Fibroblast of the aortic adventitia (primary cell): ENCODE measurements around the gene STAC. TPM values are rescaled to one million over a fixed set of nuclear protein-coding genes. Genes with fewer than 3 reads are reported as not detected.

Experiments
- DNase-seq: peaks from one replicate; pipeline ENCODE4 v3.0.0-alpha.2; 2010; ENCODE audit warnings: low read depth
- H3K4me3 ChIP-seq: 2 replicates; pipeline ENCODE4 v1.5.1; 2011; ENCODE audit warnings: low read depth, mild to moderate bottlenecking, control low read depth, low read length, moderate library complexity
- total RNA-seq: library from RNA; depleted of rRNA; stranded (reverse); fragments of >200 nt; gene quantifications from 2 replicates; pipeline ENCODE4 v1.2.3, GENCODE V29; 2012; ENCODE audit warnings: low replicate concordance
- TF ChIP-seq, protein P1 (sequence below): IDR thresholded peaks from 2 replicates; pipeline ENCODE4 v1.5.1; 2011; ENCODE audit warnings: mild to moderate bottlenecking, low read length, control low read depth, inconsistent platforms; ENCODE audit not compliant: insufficient read depth

Gene STAC
- total RNA-seq, 1 donor = 14.8 TPM

DNA sequence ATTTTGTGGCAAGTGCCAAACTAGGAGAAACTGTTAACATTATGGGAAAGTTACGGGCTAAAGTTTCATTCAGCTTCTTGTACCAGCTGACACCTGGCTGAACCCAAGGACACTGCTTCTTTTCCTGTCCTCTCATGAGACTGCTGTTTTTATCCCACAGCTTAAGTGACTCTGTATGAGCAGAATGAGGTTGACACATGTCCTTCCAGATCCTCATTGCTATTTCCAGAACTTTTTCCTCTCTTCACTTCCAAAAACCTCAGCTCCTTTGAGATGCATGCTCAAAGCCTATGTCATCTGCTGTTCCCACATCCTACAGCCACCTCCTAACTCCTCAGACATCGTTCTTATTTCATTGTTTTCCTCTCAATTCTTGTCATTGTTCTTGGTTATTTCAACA lies 200.4 kb downstream of the STAC start:
- TF ChIP-seq, protein P1, sequence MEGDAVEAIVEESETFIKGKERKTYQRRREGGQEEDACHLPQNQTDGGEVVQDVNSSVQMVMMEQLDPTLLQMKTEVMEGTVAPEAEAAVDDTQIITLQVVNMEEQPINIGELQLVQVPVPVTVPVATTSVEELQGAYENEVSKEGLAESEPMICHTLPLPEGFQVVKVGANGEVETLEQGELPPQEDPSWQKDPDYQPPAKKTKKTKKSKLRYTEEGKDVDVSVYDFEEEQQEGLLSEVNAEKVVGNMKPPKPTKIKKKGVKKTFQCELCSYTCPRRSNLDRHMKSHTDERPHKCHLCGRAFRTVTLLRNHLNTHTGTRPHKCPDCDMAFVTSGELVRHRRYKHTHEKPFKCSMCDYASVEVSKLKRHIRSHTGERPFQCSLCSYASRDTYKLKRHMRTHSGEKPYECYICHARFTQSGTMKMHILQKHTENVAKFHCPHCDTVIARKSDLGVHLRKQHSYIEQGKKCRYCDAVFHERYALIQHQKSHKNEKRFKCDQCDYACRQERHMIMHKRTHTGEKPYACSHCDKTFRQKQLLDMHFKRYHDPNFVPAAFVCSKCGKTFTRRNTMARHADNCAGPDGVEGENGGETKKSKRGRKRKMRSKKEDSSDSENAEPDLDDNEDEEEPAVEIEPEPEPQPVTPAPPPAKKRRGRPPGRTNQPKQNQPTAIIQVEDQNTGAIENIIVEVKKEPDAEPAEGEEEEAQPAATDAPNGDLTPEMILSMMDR = no peak
- no peak overlapping the region for H3K4me3 ChIP-seq
- DNase-seq = no peak

DNA sequence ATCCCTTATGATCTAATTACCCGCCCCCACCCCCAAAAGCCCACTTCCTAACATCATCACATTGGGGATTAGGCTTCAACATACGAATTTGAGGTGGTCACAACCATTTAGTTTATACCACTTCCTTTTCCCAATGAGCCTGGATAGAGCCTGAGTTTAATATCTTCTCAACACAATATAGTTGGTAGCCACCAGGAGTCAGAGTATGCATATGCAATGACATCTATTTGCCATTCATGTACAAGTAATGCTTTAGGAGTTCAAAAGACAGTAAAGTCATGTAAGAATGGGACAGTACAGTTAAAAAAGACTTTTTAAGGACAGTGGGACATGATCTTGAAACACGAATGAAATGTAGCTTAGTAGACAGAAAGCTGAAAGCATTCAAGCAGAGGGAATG lies 211.7 kb downstream of the STAC start:
- DNase-seq = peak; percentile 50
- no peak overlapping the region for H3K4me3 ChIP-seq
- TF ChIP-seq, protein P1 = peak; percentile 24

GRCh38 chr3:36595511-36595910 lies 215.2 kb downstream of the STAC start:
- TF ChIP-seq, protein P1 = no peak
- H3K4me3 ChIP-seq = no peak overlapping the region
- DNase-seq = no peak

GRCh38 chr3:36596419-36596818 lies 216.1 kb downstream of the STAC start:
- TF ChIP-seq, protein P1 = no peak
- DNase-seq = no peak
- H3K4me3 ChIP-seq = no peak overlapping the region

DNA sequence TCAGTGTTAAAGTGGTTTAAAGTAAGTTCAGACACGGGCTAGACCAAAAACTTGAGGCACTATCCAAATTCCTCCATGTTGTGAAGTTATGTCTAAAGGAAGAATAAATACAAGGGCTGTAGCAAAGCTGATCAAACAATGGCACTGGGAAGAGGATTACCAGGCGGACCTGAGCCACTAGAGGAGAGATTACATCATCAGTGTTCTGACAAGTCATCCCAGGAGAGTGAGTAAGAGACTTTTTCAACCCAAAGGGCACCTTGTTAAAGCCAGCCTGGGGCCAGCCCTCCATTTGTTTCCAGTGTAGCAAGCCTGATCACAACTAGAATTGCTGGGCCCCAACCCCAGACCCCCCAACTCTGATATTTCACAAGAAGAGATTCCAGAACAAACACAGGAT lies 217.1 kb downstream of the STAC start:
- TF ChIP-seq, protein P1 = no peak
- peak; percentile 12 for DNase-seq
- H3K4me3 ChIP-seq = no peak overlapping the region
